Subcutaneous abdominal adipose tissue (tissue), 5 donors: ENCODE results near the gene MUC6.

Experiments used
- H3K27ac ChIP-seq: one replicate; pipeline ENCODE4 v1.7.0; 2013; ENCODE audit warnings: low read depth, mild to moderate bottlenecking, inconsistent platforms, low read length, moderate library complexity
- H3K27me3 ChIP-seq, 5 donors: one replicate each; pipeline ENCODE4 v1.7.0; 2013; ENCODE audit warnings: low read length in 5 of 5, inconsistent platforms in 1 of 5; ENCODE audit not compliant: control insufficient read depth in 5 of 5, insufficient read depth in 4 of 5
- H3K36me3 ChIP-seq, 5 donors: one replicate each; pipeline ENCODE4 v1.7.0; 2013; ENCODE audit warnings: low read length in 5 of 5; ENCODE audit not compliant: control insufficient read depth in 5 of 5, insufficient read depth in 5 of 5
- H3K4me1 ChIP-seq, 5 donors: one replicate each; pipeline ENCODE4 v1.7.0; 2013; ENCODE audit warnings: low read length in 5 of 5, mild to moderate bottlenecking in 3 of 5, moderate library complexity in 1 of 5; ENCODE audit not compliant: control insufficient read depth in 5 of 5, insufficient read depth in 5 of 5
- H3K4me3 ChIP-seq, 5 donors: one replicate each; pipeline ENCODE4 v1.7.0; 2013; ENCODE audit warnings: low read length in 5 of 5, low read depth in 1 of 5
- H3K9ac ChIP-seq, 5 donors: one replicate each; pipeline ENCODE4 v1.7.0; 2013; ENCODE audit warnings: low read length in 5 of 5, mild to moderate bottlenecking in 4 of 5, moderate library complexity in 3 of 5
- H3K9me3 ChIP-seq, 5 donors: one replicate each; pipeline ENCODE4 v1.7.0; 2013; ENCODE audit warnings: low read length in 5 of 5; ENCODE audit not compliant: control insufficient read depth in 5 of 5
- donor health status: healthy.
- donor health status: healthy.
- donor health status: healthy.
- donor health status: healthy.
- donor health status: healthy.

The MUC6 gene

DNA sequence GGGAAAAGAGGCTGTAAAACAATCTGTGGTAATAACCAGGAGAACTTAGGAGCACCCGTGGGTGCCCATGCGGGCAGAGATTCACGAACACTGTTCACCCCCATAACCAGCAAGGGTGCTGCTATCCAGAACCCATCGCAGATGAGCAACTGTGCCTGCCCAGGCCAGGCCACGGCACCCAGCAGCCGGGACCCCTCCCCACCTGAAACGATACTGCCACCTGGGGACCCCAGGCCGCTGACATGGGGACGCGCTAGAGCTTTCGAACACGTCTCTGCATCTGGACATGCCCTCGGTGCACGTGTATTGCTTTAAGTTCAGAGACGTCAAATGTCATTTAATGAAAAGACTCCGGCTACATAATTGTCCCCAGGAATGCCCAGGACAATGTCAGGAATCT, 23.9 kb upstream of the MUC6 start:
- no peaks in the 10 kb centered on the region for H3K36me3 ChIP-seq
- peaks cover 0 to 9% (median 7%) of the 10 kb centered on the region in 5 donors for H3K9me3 ChIP-seq
- peaks cover 4 to 17% (median 13%) of the 10 kb centered on the region in 5 donors for H3K27me3 ChIP-seq
- no peak overlapping the region for H3K4me3 ChIP-seq
- H3K4me1 ChIP-seq = peaks cover 0 to 3% (median 0%) of the 10 kb centered on the region in 5 donors
- no peak overlapping the region for H3K9ac ChIP-seq
- no peak overlapping the region for H3K27ac ChIP-seq

DNA sequence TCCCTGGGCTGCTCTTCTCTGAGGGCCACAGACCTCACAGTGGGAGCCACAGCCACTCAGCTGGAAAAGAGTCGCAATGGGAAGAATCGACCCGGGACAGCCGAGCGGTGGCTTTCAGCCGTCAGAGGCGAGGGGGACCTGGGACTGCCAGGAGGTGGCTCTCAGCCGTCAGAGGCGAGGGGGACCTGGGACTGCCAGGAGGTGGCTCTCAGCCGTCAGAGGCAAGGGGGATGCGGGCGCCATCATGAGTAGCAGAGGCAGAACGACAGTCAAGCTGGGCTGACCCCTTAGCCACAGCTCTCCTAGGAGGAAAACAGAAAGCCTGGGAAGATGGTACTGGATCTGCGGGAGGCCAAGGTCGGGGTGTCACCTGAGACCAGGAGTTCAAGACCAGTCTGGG, 23.2 kb upstream of the MUC6 start:
- H3K27me3 ChIP-seq = peaks cover 7 to 23% (median 14%) of the 10 kb centered on the region in 5 donors
- no peak overlapping the region for H3K4me3 ChIP-seq
- peaks cover 0 to 3% (median 0%) of the 10 kb centered on the region in 5 donors for H3K4me1 ChIP-seq
- H3K9me3 ChIP-seq = peaks cover 0 to 9% (median 7%) of the 10 kb centered on the region in 5 donors
- no peak overlapping the region for H3K27ac ChIP-seq
- H3K9ac ChIP-seq = no peak overlapping the region
- no peaks in the 10 kb centered on the region for H3K36me3 ChIP-seq

DNA sequence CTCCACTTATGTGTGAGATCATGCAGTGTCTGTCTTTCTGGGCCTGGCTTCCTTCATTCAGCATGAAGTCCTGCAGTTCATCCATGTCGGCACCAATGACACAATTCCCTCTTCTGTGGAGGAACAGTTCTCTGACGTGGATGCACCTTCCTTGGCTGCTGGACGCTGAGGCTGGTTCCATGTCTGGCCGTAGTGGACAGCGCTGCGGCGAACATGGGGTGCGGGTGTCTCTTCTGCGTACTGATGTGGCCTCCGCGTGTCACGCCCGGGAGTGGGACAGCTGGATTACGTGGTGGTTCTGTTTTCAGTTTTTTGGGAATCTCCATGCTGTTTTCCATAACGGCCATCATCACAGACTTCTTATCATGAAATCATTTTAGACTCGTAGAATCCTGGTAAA, 21.3 kb upstream of the MUC6 start:
- Histone ChIP-seq H3K4me1 (peaks cover 0 to 3% (median 0%) of the 10 kb centered on the region in 5 donors), H3K9ac (no peak overlapping the region), H3K36me3 (no peaks in the 10 kb centered on the region), H3K4me3 (no peak overlapping the region), H3K27me3 (peaks cover 17 to 42% (median 33%) of the 10 kb centered on the region in 5 donors), H3K27ac (no peak overlapping the region), H3K9me3 (peaks cover 0 to 9% (median 7%) of the 10 kb centered on the region in 5 donors)

DNA sequence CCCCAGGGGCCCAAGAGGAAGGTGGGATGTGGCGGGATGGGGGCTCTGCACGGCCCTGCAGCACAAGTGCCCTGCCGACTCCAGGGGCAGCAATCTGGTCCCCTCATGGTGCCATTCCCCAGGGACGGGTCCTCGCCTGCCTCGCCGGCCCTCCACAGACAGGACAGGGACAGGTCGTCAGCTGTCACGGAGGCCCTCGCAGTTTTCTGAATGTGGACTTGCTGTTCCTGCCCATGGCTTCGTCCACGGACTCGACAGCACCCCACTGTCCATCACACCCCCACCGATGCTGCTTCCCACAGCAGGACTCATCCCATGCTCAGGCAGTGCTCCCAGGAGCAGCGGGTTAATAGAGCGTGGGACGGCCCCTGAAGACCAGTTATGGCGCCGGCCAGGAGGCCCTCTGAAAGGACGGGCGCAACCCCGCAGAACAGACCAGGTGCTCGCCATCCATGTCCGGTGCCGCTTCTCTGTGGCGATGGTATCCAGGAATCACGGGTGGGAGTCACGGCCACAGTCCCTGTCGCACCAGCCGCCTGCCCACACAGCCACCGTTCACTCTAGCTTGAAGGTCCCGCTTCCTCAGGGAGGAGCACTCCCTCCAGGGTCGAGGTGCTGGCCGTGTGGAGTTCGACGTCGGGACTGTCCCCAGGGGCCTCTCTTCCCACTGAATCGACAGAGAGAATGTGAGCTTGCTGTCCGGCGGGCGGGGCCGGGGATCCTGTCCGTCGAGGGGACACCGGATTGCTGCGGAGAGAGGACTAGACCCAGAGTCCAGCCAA, 19.7 kb upstream of the MUC6 start:
- Histone ChIP-seq H3K27me3 (peaks cover 19 to 51% (median 35%) of the 10 kb centered on the region in 5 donors), H3K9me3 (no peaks in the 10 kb centered on the region), H3K4me1 (peaks cover 0 to 3% (median 0%) of the 10 kb centered on the region in 5 donors), H3K27ac (no peak overlapping the region), H3K4me3 (no peak overlapping the region), H3K36me3 (no peaks in the 10 kb centered on the region), H3K9ac (no peak overlapping the region)

DNA sequence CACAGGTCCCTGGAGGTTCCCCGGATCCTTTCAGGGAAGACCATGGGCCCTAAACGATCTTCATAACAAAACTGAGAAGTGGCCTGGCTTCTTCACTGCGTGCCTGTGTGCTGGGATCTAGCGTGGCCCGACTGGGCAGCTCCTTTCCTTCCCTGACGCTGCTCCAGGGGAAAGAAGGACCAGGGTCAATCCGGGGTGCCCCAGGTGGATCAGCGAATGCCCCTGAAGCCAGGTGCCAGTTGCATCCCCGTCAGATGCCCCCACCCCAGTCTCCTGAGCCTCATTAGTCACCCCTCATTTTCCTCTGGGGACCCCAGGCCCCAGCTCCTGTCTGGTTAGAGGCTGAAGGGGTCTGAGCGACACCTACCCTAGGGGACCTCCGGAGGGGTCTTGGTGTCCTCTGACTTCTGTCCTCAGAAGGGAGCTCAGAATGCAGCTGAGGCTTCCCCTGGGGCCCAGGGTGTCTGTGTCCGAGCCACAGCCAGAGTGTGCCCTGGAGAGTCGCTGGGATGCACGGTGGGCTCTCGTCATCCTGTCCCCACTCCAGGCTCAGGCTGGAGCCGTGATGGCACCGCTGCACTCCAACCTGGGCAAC, 18.7 kb upstream of the MUC6 start:
- no peaks in the 10 kb centered on the region for H3K9me3 ChIP-seq
- H3K27me3 ChIP-seq = peaks cover 19 to 52% (median 43%) of the 10 kb centered on the region in 5 donors
- H3K4me3 ChIP-seq = no peak overlapping the region
- no peak overlapping the region for H3K9ac ChIP-seq
- no peak overlapping the region for H3K27ac ChIP-seq
- H3K4me1 ChIP-seq = no peaks in the 10 kb centered on the region
- no peaks in the 10 kb centered on the region for H3K36me3 ChIP-seq

DNA sequence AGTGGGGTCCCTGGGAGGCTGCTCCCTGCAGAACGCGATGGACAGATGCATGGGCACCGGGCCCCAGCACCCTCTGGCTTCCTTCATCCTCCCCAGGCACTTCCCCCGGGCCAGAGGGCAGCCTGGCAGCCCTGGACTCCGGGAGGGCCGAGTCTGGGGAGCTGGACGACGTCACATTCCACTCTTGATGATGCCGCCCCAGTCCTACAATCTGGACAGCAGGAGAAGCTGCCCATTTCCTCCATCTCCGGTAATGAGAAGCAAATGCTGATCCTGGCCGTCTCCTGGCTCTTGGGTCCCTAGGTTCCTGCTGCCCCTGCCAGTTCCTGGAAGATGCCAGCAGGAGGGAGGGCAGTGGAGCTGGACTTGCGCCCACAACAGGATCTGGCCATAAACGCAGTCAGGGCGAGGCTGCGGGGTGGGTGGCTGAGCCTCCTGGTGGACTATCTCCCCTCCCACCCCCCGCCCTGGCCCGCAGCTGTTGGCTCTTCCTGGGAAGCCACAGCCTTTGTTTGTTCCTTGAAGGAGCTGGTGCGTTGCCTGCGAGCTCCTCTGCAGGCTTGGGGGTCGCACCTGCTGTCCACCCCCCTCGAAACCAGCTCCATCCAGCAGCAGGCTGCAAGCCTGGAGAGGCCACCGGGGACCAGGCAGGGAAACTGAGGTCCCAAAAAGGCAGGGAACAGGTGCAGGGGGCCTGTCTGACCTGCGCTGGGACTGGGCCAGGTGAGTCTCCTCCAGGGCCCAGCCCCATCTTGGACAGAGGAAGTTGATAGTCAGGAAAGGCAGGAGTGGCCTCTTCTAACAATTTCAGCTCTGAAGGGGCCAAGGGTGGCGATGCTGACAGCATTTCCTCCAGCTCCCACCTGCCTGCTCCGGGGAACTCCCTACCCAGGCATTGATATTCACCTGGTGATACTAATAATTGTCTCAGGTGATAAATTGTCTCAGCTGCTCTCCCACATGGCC, 17.9 kb upstream of the MUC6 start:
- Histone ChIP-seq H3K4me3 (no peak overlapping the region), H3K36me3 (no peaks in the 10 kb centered on the region), H3K9ac (no peak overlapping the region), H3K27me3 (peaks cover 23 to 56% (median 48%) of the 10 kb centered on the region in 5 donors), H3K27ac (no peak overlapping the region), H3K4me1 (no peaks in the 10 kb centered on the region), H3K9me3 (no peaks in the 10 kb centered on the region)

DNA sequence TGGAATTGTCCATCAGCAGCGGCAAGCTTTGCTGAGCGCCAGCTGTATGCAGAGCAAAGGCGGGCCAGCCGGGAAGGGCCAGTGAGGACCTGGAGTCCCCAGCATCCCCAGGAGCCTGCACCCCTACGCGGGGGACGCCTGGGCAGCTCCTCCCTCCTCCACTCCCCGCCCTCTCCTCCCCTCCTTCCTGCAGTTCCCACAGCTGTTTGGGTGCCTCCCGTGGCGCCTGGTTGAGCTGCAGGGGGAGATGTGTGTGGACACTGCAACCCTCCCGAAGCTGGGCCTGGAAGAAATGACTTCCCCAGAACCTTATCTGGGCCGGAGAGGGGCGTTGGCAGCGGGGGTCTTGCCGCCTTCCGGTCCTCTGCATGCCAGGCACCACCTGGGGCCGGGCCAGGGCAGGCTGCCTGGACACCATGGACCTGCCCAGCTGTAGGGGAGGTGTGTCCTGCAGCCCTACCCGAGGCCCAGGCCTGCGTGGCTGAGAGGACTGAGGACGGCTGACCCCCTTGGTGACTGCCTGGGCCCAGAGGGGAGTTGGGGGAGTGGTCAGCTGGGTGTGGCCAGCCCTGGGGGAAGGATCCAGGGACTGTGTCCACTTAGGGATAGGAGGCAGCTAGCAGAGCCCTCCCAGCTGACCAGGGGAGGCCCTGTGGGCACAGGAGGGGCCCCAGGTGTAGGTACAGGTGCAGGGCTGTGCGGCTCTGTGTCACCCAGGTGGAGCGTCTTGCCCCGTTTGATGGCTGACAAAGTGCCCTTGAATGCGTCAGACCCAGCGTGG, 16.8 kb upstream of the MUC6 start:
- Histone ChIP-seq H3K9ac (no peak overlapping the region), H3K27me3 (peaks cover 26 to 66% (median 56%) of the 10 kb centered on the region in 5 donors), H3K27ac (no peak overlapping the region)

DNA sequence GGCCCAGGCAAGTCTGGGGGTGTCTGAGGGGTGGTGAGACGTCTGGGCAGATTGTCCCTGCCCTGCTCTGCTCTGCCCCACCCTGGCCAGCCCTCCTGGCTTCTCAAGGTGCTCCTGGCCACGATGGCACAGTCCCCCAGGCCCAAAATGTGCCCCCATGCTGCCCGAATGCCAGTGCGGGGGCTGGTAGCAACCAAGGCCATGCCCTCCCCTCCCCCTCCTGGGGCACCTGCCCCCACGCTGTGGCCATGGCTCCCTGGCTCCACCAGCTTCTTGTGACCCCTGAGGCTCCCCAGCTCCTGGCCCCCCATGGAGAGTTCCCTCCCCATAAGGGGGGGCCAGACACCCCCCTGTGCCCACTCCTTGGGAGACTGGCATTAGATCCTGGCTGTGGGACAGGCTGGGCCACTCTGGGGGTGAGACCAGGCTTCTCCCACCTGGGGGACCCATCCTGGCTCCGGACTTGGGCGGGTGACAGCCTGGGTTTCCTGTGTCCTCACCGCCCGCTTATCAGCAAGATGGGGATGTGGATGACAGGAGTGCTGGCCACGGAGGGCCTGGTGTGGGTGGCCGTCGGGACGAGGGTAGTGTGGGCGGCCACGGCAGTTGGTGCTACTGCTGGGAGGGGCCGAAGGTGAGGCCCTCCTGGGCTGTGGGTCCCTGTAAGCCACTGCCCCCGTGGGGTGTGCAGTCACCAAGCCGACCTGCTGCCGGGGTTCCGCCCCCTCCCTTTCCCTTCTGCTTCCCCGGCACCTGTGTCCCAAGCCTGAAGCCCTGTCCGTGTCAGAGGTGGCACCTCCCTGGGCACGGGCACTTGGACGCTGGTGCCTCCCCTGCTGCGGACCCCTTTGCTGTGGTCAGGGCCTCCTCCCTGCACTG, 15.9 kb upstream of the MUC6 start:
- H3K4me3 ChIP-seq = no peak overlapping the region
- no peaks in the 10 kb centered on the region for H3K9me3 ChIP-seq
- no peak overlapping the region for H3K9ac ChIP-seq
- no peaks in the 10 kb centered on the region for H3K36me3 ChIP-seq
- H3K27ac ChIP-seq = no peak overlapping the region
- no peaks in the 10 kb centered on the region for H3K4me1 ChIP-seq
- H3K27me3 ChIP-seq = peaks cover 25 to 68% (median 62%) of the 10 kb centered on the region in 5 donors

More for the DNA sequence above, 16.8 kb upstream of the MUC6 start:
- no peaks in the 10 kb centered on the region for H3K4me1 ChIP-seq
- no peaks in the 10 kb centered on the region for H3K36me3 ChIP-seq
- no peak overlapping the region for H3K4me3 ChIP-seq
- no peaks in the 10 kb centered on the region for H3K9me3 ChIP-seq
